GM12878 (cell line): Measurements from ENCODE around the gene ABHD17A. TPM values are rescaled to one million over a fixed set of nuclear protein-coding genes. Genes with fewer than 3 reads are reported as not detected.

Experiments
- ATAC-seq: fragments of 200-7000 bp; cut with Tn5 transposase; 3 replicates; pipeline ENCODE4 v1.9.1; 2020; ENCODE audit warnings: mild to moderate bottlenecking, moderate library complexity
- BruUV-seq: library from RNA; stranded (reverse); fragments of 400-500 nt; replicated peaks from 2 replicates; lab custom pipeline; 2021; lab: Mats Ljungman, UMichigan
- CTCF ChIA-PET: fragments of 300-600 bp; sonication (Branson Sonifier 250); formaldehyde crosslinking; extraction: SDS; loops from one replicate; lab custom pipeline; 2021; ENCODE audit warnings: inconsistent platforms; lab: Yijun Ruan, JAX
- POLR2A ChIA-PET: fragments of 350-600 bp; formaldehyde crosslinking; extraction: SDS; loops from one replicate; lab custom pipeline; 2021; ENCODE audit warnings: inconsistent platforms; lab: Charles Lee
- RAD21 ChIA-PET: fragments of 300-600 bp; sonication (Branson Sonifier 250); formaldehyde crosslinking; loops from one replicate; lab custom pipeline; 2023; ENCODE audit warnings: antibody characterized with exemption; ENCODE audit not compliant: unreplicated experiment; lab: Charles Lee
- SMC1A ChIA-PET: fragments of 300-600 bp; sonication (Branson Sonifier 250); formaldehyde crosslinking; loops from one replicate; lab custom pipeline; 2023; ENCODE audit not compliant: unreplicated experiment, uncharacterized antibody; lab: Charles Lee
- DNase-seq: peaks from one replicate; pipeline ENCODE4 v3.0.0-alpha.2; 2011; ENCODE audit warnings: low read depth, low spot score
- FAIRE-seq: peaks from 3 replicates; lab custom pipeline; 2011; peaks lifted over from hg19 to GRCh38; lab: Jason Lieb, UNC
- H2AFZ ChIP-seq: 2 replicates; pipeline ENCODE4 v1.6.0; 2011; ENCODE audit warnings: low read depth, low read length, control low read depth; ENCODE audit not compliant: control insufficient read depth
- H3K27ac ChIP-seq: 2 replicates; pipeline ENCODE4 v1.5.1; 2011; ENCODE audit warnings: control low read depth; ENCODE audit not compliant: control insufficient read depth, insufficient read depth
- H3K27me3 ChIP-seq, 2 experiments: replicated peaks in 1 of 2; 2 replicates each; pipeline versions ENCODE4 v1.6.0 to v1.6.1; 2011; ENCODE audit warnings: low read length in 1 of 2; ENCODE audit not compliant: control insufficient read depth in 2 of 2, insufficient read depth in 2 of 2
- H3K36me3 ChIP-seq, 2 experiments: 2 replicates each; pipeline ENCODE4 v1.5.1; 2011; ENCODE audit warnings: low read length in 1 of 2; ENCODE audit not compliant: control insufficient read depth in 2 of 2, insufficient read depth in 2 of 2
- H3K4me1 ChIP-seq: 2 replicates; pipeline ENCODE4 v1.6.1; 2011; ENCODE audit warnings: mild to moderate bottlenecking, low read length, moderate library complexity, mixed read lengths; ENCODE audit not compliant: control insufficient read depth, insufficient read depth
- H3K4me2 ChIP-seq: 2 replicates; pipeline ENCODE4 v1.6.0; 2011; ENCODE audit warnings: control low read depth; ENCODE audit not compliant: control insufficient read depth, insufficient read depth
- H3K4me3 ChIP-seq: fragments of 200-600 bp; sonication (generic); 2 replicates; pipeline ENCODE4 v1.5.1; 2016
- H3K79me2 ChIP-seq: 2 replicates; pipeline ENCODE4 v1.6.0; 2011; ENCODE audit warnings: low read length; ENCODE audit not compliant: control insufficient read depth, insufficient read depth
- H3K9ac ChIP-seq: 2 replicates; pipeline ENCODE4 v1.8.0; 2011; ENCODE audit warnings: low read length, control low read depth, mixed read lengths; ENCODE audit not compliant: control insufficient read depth, insufficient read depth
- H3K9me3 ChIP-seq: replicated peaks from 3 replicates; pipeline ENCODE4 v1.5.1; 2011; ENCODE audit warnings: mild to moderate bottlenecking, low read length; ENCODE audit not compliant: control insufficient read depth, insufficient read depth
- H4K20me1 ChIP-seq: 2 replicates; pipeline ENCODE4 v1.6.0; 2011; ENCODE audit not compliant: control insufficient read depth, insufficient read depth
- BCLAF1 ChIP-seq: fragments of 450-650 bp; IDR thresholded peaks from 2 replicates; pipeline ENCODE4 v1.6.1; 2017; ENCODE audit warnings: antibody characterized with exemption, mild to moderate bottlenecking, moderate library complexity
- CREB1 ChIP-seq: IDR thresholded peaks from 2 replicates; pipeline ENCODE4 v1.6.1; 2012; ENCODE audit warnings: low read depth, mild to moderate bottlenecking, inconsistent platforms
- EED ChIP-seq: sonication (generic); IDR thresholded peaks from 2 replicates; pipeline ENCODE4 v1.6.1; 2016; ENCODE audit warnings: antibody characterized with exemption, low read depth
- NR2F1 ChIP-seq: fragments of 450-650 bp; conservative IDR thresholded peaks from 2 replicates; pipeline ENCODE4 v1.6.1; 2017; ENCODE audit warnings: mild to moderate bottlenecking
- POLR2AphosphoS2 ChIP-seq: IDR thresholded peaks from 2 replicates; pipeline ENCODE4 v1.6.1; 2011; ENCODE audit warnings: low read depth, mild to moderate bottlenecking, low read length, improper control_type of control experiment, moderate library complexity
- SIN3A ChIP-seq: IDR thresholded peaks from 2 replicates; pipeline ENCODE4 v1.6.1; 2012; ENCODE audit warnings: low read depth, low read length, improper control_type of control experiment
- SKIL ChIP-seq: fragments of 450-650 bp; IDR thresholded peaks from 2 replicates; pipeline ENCODE4 v1.6.1; 2017; ENCODE audit warnings: mild to moderate bottlenecking, low read depth, inconsistent platforms; ENCODE audit not compliant: poor library complexity, severe bottlenecking
- TCF3 ChIP-seq: IDR thresholded peaks from 2 replicates; pipeline ENCODE4 v1.6.1; 2012; ENCODE audit warnings: low read depth, mild to moderate bottlenecking, low read length, borderline replicate concordance; ENCODE audit not compliant: insufficient read depth
- YBX1 ChIP-seq: fragments of 450-650 bp; IDR thresholded peaks from 2 replicates; pipeline ENCODE4 v1.6.1; 2016; ENCODE audit warnings: antibody characterized with exemption
- WGBS: methylation state at CpG from one replicate; pipeline ENCODE4 v1.1.6; 2016; ENCODE audit warnings: low lambda C conversion rate; ENCODE audit not compliant: insufficient replicate concordance, insufficient coverage; ENCODE audit errors: missing lambda C conversion rate; 5-methylcytosine and 5-hydroxymethylcytosine counted together
- in situ Hi-C: fragments of 300-500 bp; cut with MboI; formaldehyde crosslinking; loops from 9 replicates; pipeline ENCODE4 v1.14.3; 2018; ENCODE audit warnings: mixed read lengths
- intact Hi-C: fragments of 100-400 bp; cut with micrococcal nuclease; formaldehyde crosslinking; loops from one replicate; pipeline ENCODE4 v1.14.2; 2022; ENCODE audit not compliant: unreplicated experiment
- polyA plus RNA-seq, 11 experiments: library from polyadenylated mRNA; depleted of rRNA in 4 of 11; unstranded in 6 of 11; stranded (reverse) in 5 of 11; fragments of >200 nt; fragmentation: Nextera tagmentation in 4 of 11; fragmentation: Illumina TruSeq in 1 of 11; extraction: Ambion mirVana in 4 of 11; extraction: Trizol in 1 of 11; gene quantifications; 1 replicate in 1 of 11; 2 replicates in 10 of 11; pipeline versions ENCODE4 v1.2.1 to v1.2.3, GENCODE V29; 2011 to 2016; ENCODE audit warnings: inconsistent platforms in 2 of 11, missing spikeins in 2 of 11, low read depth in 1 of 11
- total RNA-seq, 4 experiments: library from RNA; depleted of rRNA in 3 of 4; stranded (reverse); fragments of >200 nt in 3 of 4; fragmentation: Illumina TruSeq in 1 of 4; extraction: Trizol in 1 of 4; gene quantifications; 2 replicates each; pipeline versions ENCODE4 v1.2.1 to v1.2.3, GENCODE V29; 2013 to 2021
- TF ChIP-seq, protein P1 (sequence below): IDR thresholded peaks from 2 replicates; pipeline ENCODE4 v1.6.1; 2011; ENCODE audit warnings: low read depth, mild to moderate bottlenecking, low read length, moderate library complexity, borderline replicate concordance; ENCODE audit errors: extremely low read depth

Gene ABHD17A
- total and polyA plus RNA-seq, 10 of the 15 experiments (the other 5 are each of a cell fraction or from before 2014, with no cell fraction given): 0.13 to 126 (median 28.8) TPM; not detected in 1

GRCh38 chr19:1837222-1837565, 48.1 kb downstream of the ABHD17A start (continued):
- TF ChIP-seq SKIL: no peak

DNA sequence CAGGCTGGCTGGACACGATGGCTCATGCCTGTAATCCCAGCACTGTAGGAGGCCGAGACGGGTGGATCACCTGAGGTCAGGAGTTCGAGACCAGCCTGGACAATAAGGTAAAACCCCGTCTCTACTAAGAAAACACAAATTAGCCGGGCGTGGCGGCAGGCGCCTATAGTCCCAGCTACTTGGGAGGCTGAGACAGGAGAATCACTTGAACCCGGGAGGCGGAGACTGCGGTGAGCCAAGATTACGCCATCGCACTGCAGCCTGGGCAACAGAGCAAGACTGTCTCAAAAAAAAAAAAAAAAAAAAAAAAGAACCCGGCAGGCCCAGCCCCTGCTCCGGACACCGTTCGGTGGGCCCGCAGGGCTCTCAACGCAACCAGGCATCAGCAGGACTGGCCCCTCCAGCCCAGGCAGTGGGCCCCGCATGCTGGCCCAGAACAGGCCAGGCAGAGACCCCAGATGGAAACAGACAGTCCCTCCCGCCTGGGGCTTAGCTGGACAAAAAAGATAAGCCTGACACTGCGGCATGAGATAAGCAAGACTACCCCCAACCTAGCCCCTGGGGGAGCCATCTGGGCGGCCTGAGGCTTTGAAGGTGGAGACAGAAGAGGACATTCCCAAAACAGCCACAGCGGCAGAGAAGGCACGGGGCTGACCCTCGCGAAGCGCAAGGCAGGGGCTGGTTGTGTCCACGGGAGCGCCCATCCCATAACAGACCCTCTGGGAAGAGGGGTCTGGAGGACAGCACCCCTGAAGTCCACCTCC, 48.7 kb downstream of the ABHD17A start:
- peaks cover 8% of the 10 kb centered on the region for H4K20me1 ChIP-seq
- ATAC-seq: no peak
- in situ Hi-C loops (no loop called here), intact Hi-C loops (no loop called here)
- TF ChIP-seq SIN3A: no peak
- no peak for TF ChIP-seq EED
- TF ChIP-seq, protein P1, sequence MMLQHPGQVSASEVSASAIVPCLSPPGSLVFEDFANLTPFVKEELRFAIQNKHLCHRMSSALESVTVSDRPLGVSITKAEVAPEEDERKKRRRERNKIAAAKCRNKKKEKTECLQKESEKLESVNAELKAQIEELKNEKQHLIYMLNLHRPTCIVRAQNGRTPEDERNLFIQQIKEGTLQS: no peak
- TF ChIP-seq YBX1: no peak
- TF ChIP-seq POLR2AphosphoS2: no peak
- no peak for TF ChIP-seq TCF3
- no peak for TF ChIP-seq BCLAF1
- TF ChIP-seq CREB1: no peak
- no peak for TF ChIP-seq NR2F1
- no peak overlapping the region for H3K27ac ChIP-seq
- DNase-seq: no peak
- CTCF ChIA-PET: interaction anchor here (0.8 to 4.2 kb wide), 6 partner anchors 8 to 479 kb away, joined by 4 to 27 read pairs (median 8); partner anchors contain the start of gene REXO1
- no TSS peak for BruUV-seq
- SMC1A ChIA-PET: interaction anchor here (0.8 to 1.0 kb wide), 2 partner anchors 11 to 75 kb away, joined by 3 read pairs; no protein-coding TSS in a partner anchor
- H3K4me2 ChIP-seq: no peak overlapping the region
- H3K79me2 ChIP-seq: peaks cover 24% of the 10 kb centered on the region
- no peaks in the 10 kb centered on the region for H3K27me3 ChIP-seq
- no peak overlapping the region for H2AFZ ChIP-seq
- POLR2A ChIA-PET: no interaction called here
- no peaks in the 10 kb centered on the region for H3K9me3 ChIP-seq
- no peak overlapping the region for H3K4me3 ChIP-seq
- RAD21 ChIA-PET: no interaction called here
- 91% methylated on average over 26 of the region's 31 CpGs for WGBS
- no peaks in the 10 kb centered on the region; a peak in 2 of 4 replicates for H3K36me3 ChIP-seq
- no peak overlapping the region for H3K9ac ChIP-seq
- no peaks in the 10 kb centered on the region for H3K4me1 ChIP-seq
- no peak for FAIRE-seq
